Inferior parietal cortex (tissue), 1 donor: ENCODE data around the gene RPS6KC1.

Experiments
- DNase-seq: peaks from one replicate; pipeline ENCODE4 v3.0.0-alpha.2; 2016; ENCODE audit errors: extremely low spot score

The RPS6KC1 gene

DNA sequence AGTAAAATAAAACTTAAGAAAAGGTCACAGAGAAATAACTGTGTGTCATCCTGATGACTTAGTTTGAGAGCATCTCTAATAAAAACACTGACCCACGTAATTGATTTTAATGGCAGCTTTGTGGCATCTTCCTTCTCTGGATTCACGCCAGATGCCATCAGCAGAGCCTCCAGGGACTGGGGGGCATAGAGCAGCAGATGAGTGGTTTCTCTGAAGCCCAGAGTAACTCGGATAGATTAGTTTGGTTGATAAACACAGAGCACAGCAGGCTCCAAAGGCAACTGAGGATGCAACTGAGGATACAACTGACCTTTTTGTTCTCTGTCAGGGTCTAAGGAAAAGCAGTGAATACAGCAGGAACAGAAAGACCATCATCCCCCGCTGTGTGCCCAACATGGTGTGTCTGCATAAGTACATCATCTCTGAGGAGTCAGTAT is 180.8 kb downstream of the RPS6KC1 start:
- no peak for DNase-seq

DNA sequence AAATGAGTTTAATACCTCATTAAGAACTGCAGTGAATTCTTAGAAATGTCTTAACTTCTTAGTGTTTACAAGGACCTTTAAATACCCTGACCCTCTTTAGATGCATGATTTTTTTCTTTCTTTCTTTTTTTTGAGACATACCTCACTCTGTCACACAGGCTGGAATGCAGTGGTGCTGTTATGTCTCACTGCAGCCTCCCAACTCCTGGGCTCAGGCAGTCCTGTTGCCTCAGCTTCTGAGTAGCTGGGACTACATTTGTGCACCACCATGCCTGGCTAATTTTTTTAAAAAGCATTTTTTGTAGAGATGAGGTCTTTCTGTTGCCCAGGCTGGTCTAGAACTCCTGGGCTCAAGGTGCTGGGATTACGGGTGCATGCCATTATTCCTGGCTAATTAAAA is 191.8 kb downstream of the RPS6KC1 start:
- no peak for DNase-seq

- peak; percentile 77 for DNase-seq
Observed at GRCh38 chr1:213244664-213245091, 193.6 kb downstream of the RPS6KC1 start.

- no peak for DNase-seq
Observed at GRCh38 chr1:213245260-213245910, 194.3 kb downstream of the RPS6KC1 start.

GRCh38 chr1:213247038-213247437 is 196.0 kb downstream of the RPS6KC1 start:
- no peak for DNase-seq

- DNase-seq = no peak
Observed at GRCh38 chr1:213249395-213249794, 198.4 kb downstream of the RPS6KC1 start.

GRCh38 chr1:213250041-213250440 is 199.0 kb downstream of the RPS6KC1 start:
- DNase-seq = no peak

DNA sequence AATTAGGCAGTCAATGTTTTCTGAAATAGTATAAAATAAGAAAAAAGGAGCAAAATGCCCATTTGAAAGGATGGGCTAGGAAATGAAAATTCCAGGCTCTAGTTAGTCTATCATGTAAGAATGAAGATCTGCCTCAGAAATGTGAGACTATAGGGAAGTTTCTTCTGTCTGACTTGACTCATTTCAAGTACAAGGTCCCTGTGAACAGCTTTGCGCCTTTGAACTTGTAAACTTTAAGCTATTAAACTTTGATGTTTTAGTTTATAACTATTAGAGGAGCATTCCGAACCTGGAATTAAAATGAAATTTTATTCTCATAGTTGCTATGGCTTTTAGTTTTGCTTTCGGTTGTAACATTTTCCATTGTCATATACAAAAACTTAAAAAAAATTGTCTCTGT is 199.4 kb downstream of the RPS6KC1 start:
- no peak for DNase-seq

DNA sequence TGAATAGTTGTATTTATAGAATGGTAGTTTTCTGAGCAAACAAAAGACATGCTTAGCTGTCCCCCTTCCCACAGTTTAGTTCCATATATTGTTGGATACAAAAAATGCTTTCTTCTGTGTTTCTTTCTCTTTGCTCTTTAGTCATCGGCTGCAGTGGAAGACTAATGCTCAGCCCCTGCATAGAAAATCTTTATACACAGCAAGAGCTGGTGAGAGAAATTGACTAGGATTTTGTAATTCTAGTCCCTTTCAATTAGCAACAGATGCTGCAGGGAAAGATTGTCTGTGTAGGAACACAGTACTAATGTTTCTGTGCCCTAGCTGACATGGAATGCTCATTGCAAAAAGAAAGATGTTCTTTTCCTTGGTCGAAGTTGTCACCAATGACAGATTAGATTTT is 200.9 kb downstream of the RPS6KC1 start:
- no peak for DNase-seq

GRCh38 chr1:213256438-213257087 is 205.5 kb downstream of the RPS6KC1 start:
- no peak for DNase-seq

- DNase-seq = no peak
Observed at GRCh38 chr1:213260311-213261075, 209.5 kb downstream of the RPS6KC1 start.

DNA sequence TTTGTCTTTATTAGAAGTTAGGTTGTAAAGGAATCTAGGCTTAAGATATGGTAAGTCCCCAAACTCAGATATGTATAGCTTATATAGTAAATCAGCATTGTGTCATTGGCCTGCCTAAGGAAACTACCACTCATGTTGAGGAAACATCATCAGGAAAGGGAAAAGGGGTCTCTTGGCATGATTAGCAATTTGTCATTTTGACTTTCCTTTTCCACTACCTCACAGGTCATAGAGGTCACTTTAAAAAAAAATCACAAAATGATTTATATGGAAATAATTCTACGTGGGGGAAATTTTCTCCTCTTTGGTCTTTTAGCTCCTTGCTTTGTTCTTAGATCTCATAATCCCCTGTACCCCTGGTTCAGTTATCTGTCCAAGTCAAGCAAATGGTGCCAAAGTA is 213.5 kb downstream of the RPS6KC1 start:
- DNase-seq = no peak

- no peak for DNase-seq
Observed at GRCh38 chr1:213266983-213267772, 216.1 kb downstream of the RPS6KC1 start.

- DNase-seq = no peak
Observed at GRCh38 chr1:213268221-213268620, 217.2 kb downstream of the RPS6KC1 start.

- no peak for DNase-seq
Observed at GRCh38 chr1:213269829-213270228, 218.8 kb downstream of the RPS6KC1 start.

- DNase-seq = no peak
Observed at GRCh38 chr1:213273546-213273945, 222.5 kb downstream of the RPS6KC1 start.

DNA sequence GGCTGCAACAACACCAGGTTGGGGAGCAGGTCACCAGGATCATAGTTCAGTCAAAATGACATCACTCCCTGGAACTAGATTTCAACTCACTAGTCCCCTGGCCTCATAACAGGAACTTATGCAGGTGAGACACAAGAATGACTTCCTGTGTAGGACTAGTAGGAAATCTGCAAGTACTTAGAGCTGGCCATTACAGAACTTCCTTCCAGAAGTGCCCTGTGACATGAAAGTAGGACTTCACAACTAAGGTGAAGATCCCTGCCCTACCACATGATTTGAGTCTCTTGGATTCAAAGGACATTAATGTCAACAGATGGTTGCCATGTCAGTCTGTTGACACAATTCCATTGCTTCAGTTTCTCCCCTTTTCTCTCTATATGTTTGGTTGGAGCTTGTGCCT is 223.1 kb downstream of the RPS6KC1 start:
- DNase-seq = no peak

DNA sequence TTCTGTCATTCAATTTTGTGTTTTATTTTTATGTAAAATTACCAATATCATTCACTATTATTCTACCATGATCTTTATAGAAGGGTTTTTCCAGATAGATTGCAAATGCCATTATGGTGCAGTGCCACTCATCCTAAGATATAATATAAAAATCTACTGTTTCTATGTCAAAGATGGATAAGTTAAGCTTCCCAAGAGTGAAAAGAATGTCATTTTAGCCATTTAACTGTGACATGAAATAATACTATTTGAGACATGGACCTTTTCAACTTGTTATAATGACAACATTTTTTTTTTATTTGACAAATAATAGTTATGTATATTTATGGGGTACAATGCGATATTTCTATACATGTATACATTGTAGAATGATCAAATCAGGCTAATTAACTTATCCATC is 224.3 kb downstream of the RPS6KC1 start:
- no peak for DNase-seq

DNA sequence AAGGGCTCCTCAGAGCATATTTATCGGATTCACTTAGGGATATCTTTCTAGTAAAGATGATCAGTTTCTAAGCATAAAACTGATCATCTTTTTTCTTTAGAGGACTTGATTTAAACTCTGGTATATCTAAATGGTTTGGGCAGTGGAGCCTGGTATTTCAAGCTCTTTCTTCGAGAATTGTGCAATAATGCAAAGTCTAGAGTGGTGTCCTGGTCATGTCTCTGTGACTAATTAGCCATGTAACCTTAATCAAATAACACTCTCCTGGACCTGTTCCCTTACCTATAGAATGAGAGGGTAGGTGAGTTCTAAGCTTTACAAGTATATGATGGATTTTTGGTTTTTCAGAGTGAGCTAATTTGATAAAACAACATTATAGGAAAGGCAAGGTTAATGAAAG is 225.2 kb downstream of the RPS6KC1 start:
- DNase-seq = no peak

DNA sequence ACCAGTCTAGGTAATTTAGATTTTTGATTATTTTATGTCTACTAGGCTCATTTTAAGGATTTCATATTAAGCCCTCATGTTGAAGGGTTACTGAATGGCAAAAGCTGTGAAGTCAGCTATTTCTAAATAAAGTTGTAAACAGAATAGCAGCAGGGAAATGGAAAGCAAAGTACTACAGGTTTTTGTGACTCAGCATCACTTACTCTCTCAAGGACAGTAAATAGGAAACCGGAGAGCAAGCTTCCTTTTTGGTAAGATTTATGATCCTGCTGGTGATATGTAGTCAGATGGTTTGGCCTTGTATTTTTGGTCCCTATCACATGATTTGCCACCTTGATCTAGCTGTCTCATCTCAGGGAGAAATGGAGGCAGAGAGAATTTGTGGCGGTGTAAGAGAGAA is 226.0 kb downstream of the RPS6KC1 start:
- DNase-seq = no peak

GRCh38 chr1:213279410-213279809 is 228.4 kb downstream of the RPS6KC1 start:
- DNase-seq = no peak
